IMR-90 (cell line): ENCODE results near the gene SHISAL1. TPM values are rescaled to one million over a fixed set of nuclear protein-coding genes. Genes with fewer than 3 reads are reported as not detected.

Experiments used
- ATAC-seq: fragments of 200-7000 bp; cut with Tn5 transposase; 2 replicates; pipeline ENCODE4 v1.9.1; 2020; ENCODE audit warnings: low read depth, mild to moderate bottlenecking, moderate library complexity
- BruUV-seq: library from RNA; stranded (reverse); fragments of 400-500 nt; replicated peaks from 2 replicates; lab custom pipeline; 2021; lab: Mats Ljungman, UMichigan
- CTCF ChIA-PET: fragments of 300-600 bp; formaldehyde crosslinking; extraction: SDS; loops from one replicate; lab custom pipeline; 2021; ENCODE audit warnings: antibody characterized with exemption; lab: Yijun Ruan, JAX
- POLR2A ChIA-PET: fragments of 300-600 bp; sonication (Branson Sonifier 250); formaldehyde crosslinking; loops from one replicate; lab custom pipeline; 2022; ENCODE audit warnings: antibody characterized with exemption; ENCODE audit not compliant: unreplicated experiment; lab: Charles Lee
- DNase-seq: peaks from one replicate; pipeline ENCODE4 v3.0.0; 2013
- H2AFZ ChIP-seq: replicated peaks from 2 replicates; pipeline ENCODE3; 2013; ENCODE audit warnings: low read length, mild to moderate bottlenecking; ENCODE audit not compliant: poor library complexity
- H2AK5ac ChIP-seq: 2 replicates; pipeline ENCODE4 v1.6.1; 2013; ENCODE audit warnings: low read depth, low read length, inconsistent platforms
- H2AK9ac ChIP-seq: replicated peaks from 2 replicates; pipeline ENCODE3; 2013; ENCODE audit warnings: mild to moderate bottlenecking, low read depth, low read length, moderate library complexity; ENCODE audit not compliant: poor library complexity
- H2BK120ac ChIP-seq: 2 replicates; pipeline ENCODE4 v1.6.1; 2013; ENCODE audit warnings: low read depth, low read length, inconsistent platforms
- H2BK15ac ChIP-seq: 3 replicates; pipeline ENCODE4 v1.6.1; 2013; ENCODE audit warnings: low read depth, low read length, inconsistent platforms
- H2BK20ac ChIP-seq: 2 replicates; pipeline ENCODE4 v1.6.1; 2013; ENCODE audit warnings: low read depth, mild to moderate bottlenecking, inconsistent platforms, low read length, moderate library complexity
- H2BK5ac ChIP-seq: 2 replicates; pipeline ENCODE4 v1.6.1; 2013; ENCODE audit warnings: mild to moderate bottlenecking, low read depth, low read length, inconsistent platforms; ENCODE audit not compliant: poor library complexity, severe bottlenecking
- H3K14ac ChIP-seq: replicated peaks from 2 replicates; pipeline ENCODE4 v1.6.1; 2013; ENCODE audit warnings: low read depth, low read length, inconsistent platforms
- H3K18ac ChIP-seq: 2 replicates; pipeline ENCODE4 v1.6.1; 2013; ENCODE audit warnings: low read depth, low read length, control low read depth
- H3K23ac ChIP-seq: 2 replicates; pipeline ENCODE4 v1.6.1; 2013; ENCODE audit warnings: low read depth, low read length, inconsistent platforms
- H3K27ac ChIP-seq: 2 replicates; pipeline ENCODE4 v1.5.1; 2013; ENCODE audit warnings: mild to moderate bottlenecking, control low read depth, low read length; ENCODE audit not compliant: insufficient read depth
- H3K27me3 ChIP-seq: 2 replicates; pipeline ENCODE4 v1.6.1; 2013; ENCODE audit warnings: low read length; ENCODE audit not compliant: control insufficient read depth, insufficient read depth
- H3K36me3 ChIP-seq: 2 replicates; pipeline ENCODE4 v1.6.1; 2013; ENCODE audit warnings: low read length, mixed read lengths; ENCODE audit not compliant: control insufficient read depth, insufficient read depth
- H3K4ac ChIP-seq: 2 replicates; pipeline ENCODE4 v1.6.1; 2013; ENCODE audit warnings: low read depth, low read length, inconsistent platforms
- H3K4me1 ChIP-seq: 2 replicates; pipeline ENCODE4 v1.6.1; 2013; ENCODE audit warnings: low read length, mixed read lengths; ENCODE audit not compliant: control insufficient read depth, insufficient read depth
- H3K4me2 ChIP-seq: 2 replicates; pipeline ENCODE4 v1.6.1; 2013; ENCODE audit warnings: low read depth, mild to moderate bottlenecking, control low read depth, low read length, moderate library complexity
- H3K4me3 ChIP-seq: 2 replicates; pipeline ENCODE4 v1.5.1; 2013; ENCODE audit warnings: low read depth, mild to moderate bottlenecking, control low read depth, low read length, moderate library complexity; ENCODE audit not compliant: insufficient read depth
- H3K56ac ChIP-seq: 2 replicates; pipeline ENCODE4 v1.6.1; 2013; ENCODE audit warnings: low read length, inconsistent platforms; ENCODE audit not compliant: insufficient read depth; ENCODE audit errors: extremely low read depth
- H3K79me1 ChIP-seq, 2 experiments: 2 replicates each; pipeline ENCODE4 v1.6.1; 2013; ENCODE audit warnings: low read length in 2 of 2, inconsistent platforms in 1 of 2, low read depth in 1 of 2
- H3K9ac ChIP-seq: 2 replicates; pipeline ENCODE4 v1.6.1; 2013; ENCODE audit warnings: low read depth, low read length, control low read depth
- H3K9me1 ChIP-seq: 2 replicates; pipeline ENCODE4 v1.6.1; 2013; ENCODE audit warnings: low read length, inconsistent platforms; ENCODE audit not compliant: insufficient read depth
- H3K9me3 ChIP-seq: 2 replicates; pipeline ENCODE4 v1.6.1; 2013; ENCODE audit warnings: low read length; ENCODE audit not compliant: control insufficient read depth, insufficient read depth
- H4K20me1 ChIP-seq: 2 replicates; pipeline ENCODE4 v1.6.1; 2013; ENCODE audit warnings: low read length, inconsistent platforms; ENCODE audit not compliant: insufficient read depth
- H4K5ac ChIP-seq: 2 replicates; pipeline ENCODE4 v1.6.1; 2013; ENCODE audit warnings: mild to moderate bottlenecking, low read depth, low read length, control low read depth
- H4K8ac ChIP-seq, 2 experiments: 2 replicates each; pipeline ENCODE4 v1.6.1; 2013; ENCODE audit warnings: low read depth in 2 of 2, low read length in 2 of 2, control low read depth in 1 of 2, inconsistent platforms in 1 of 2
- H4K91ac ChIP-seq: 2 replicates; pipeline ENCODE4 v1.6.1; 2013; ENCODE audit warnings: low read depth, low read length, inconsistent platforms; ENCODE audit not compliant: insufficient read depth
- MAFK ChIP-seq: IDR thresholded peaks from 2 replicates; pipeline ENCODE4 v1.6.1; 2012; ENCODE audit warnings: low read depth, low read length, improper control_type of control experiment
- whole genome bisulfite sequencing, 2 experiments: methylation state at CpG; one replicate each; pipeline versions ENCODE4 v1.1.5 to v1.1.7; 2013; ENCODE audit warnings: missing lambda C conversion rate in 2 of 2; ENCODE audit not compliant: insufficient read length in 1 of 2; ENCODE audit errors: extremely low coverage in 2 of 2; 5-methylcytosine and 5-hydroxymethylcytosine counted together
- dilution Hi-C: fragments of 300-500 bp; cut with HindIII; formaldehyde crosslinking; loops from one replicate; pipeline ENCODE4 v1.14.3; 2018; ENCODE audit warnings: low sequenced_read_pairs; ENCODE audit not compliant: unreplicated experiment
- in situ Hi-C: fragments of 300-500 bp; cut with MboI; formaldehyde crosslinking; loops from 3 replicates; pipeline ENCODE4 v1.14.3; 2019; ENCODE audit warnings: low sequenced_read_pairs, inconsistent platforms, mixed read lengths
- intact Hi-C: fragments of 100-400 bp; cut with micrococcal nuclease; formaldehyde crosslinking; loops from 2 replicates; pipeline ENCODE4 v1.10.0; 2022
- polyA plus RNA-seq, 3 experiments: library from polyadenylated mRNA; depleted of rRNA; stranded (reverse); fragments of >200 nt; gene quantifications; 2 replicates each; pipeline ENCODE4 v1.2.3, GENCODE V29; 2012; ENCODE audit warnings: low replicate concordance in 1 of 3
- total RNA-seq: library from RNA; depleted of rRNA; stranded (reverse); fragments of >200 nt; gene quantifications from 2 replicates; pipeline ENCODE4 v1.2.3, GENCODE V29; 2012

SHISAL1 gene
- total and polyA plus RNA-seq, 2 of the 4 experiments (the other 2 are of a cell fraction): 1.0 to 1.4 TPM

DNA sequence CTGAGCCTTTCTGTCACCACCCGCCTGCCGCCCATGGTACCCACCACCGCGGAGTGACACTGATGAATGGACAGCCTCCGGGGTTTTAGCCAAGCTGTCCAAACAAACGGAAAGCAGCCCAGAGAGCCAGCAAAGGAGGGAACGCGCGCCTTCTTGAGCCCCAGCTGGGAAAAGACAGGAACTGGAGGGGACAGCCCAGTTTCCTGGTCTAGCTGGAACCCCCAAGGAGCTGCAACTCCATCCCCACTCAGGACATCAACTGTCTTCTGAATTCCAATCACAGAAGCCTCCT is 33.7 kb downstream of the SHISAL1 start:
- H3K9ac ChIP-seq: no peak overlapping the region
- no peak overlapping the region for H4K91ac ChIP-seq
- no peak overlapping the region for H3K14ac ChIP-seq
- no peak overlapping the region for H2AK5ac ChIP-seq
- peaks cover 6% of the 10 kb centered on the region; the same call in 1 of the 2 replicates for H3K27me3 ChIP-seq
- H3K56ac ChIP-seq: no peak overlapping the region
- H4K20me1 ChIP-seq: no peaks in the 10 kb centered on the region
- no peak overlapping the region for H3K18ac ChIP-seq
- H3K4me3 ChIP-seq: no peak overlapping the region
- intact Hi-C loops (no loop called here), dilution Hi-C loops (no loop called here), in situ Hi-C loops (no loop called here)
- ChIA-PET POLR2A (no interaction called here), CTCF (interaction anchor here (1.0 kb wide), 1 partner anchor 11 kb away, joined by 4 read pairs; no protein-coding TSS in a partner anchor)
- peak overlapping the region; percentile 28 for H2AK9ac ChIP-seq
- no peak overlapping the region for H4K8ac ChIP-seq
- no CpG with 5 or more reads among the region's 9 CpGs for WGBS, 2 experiments
- H3K27ac ChIP-seq: no peak overlapping the region
- peaks cover 3% of the 10 kb centered on the region; the same call in 1 of the 2 replicates for H3K4me1 ChIP-seq
- H3K4ac ChIP-seq: no peak overlapping the region
- H3K9me1 ChIP-seq: peaks cover 2% of the 10 kb centered on the region; the same call in 1 of the 2 replicates
- H2BK5ac ChIP-seq: no peak overlapping the region
- H3K9me3 ChIP-seq: no peaks in the 10 kb centered on the region
- ATAC-seq (peak; percentile 40; the same call in 1 of the 2 replicates), DNase-seq (no peak)
- H3K79me1 ChIP-seq: no peaks in the 10 kb centered on the region
- H2AFZ ChIP-seq: peak overlapping the region; percentile 65
- H4K5ac ChIP-seq: no peak overlapping the region
- H2BK120ac ChIP-seq: no peak overlapping the region
- no peak for TF ChIP-seq MAFK
- no peak overlapping the region for H2BK15ac ChIP-seq
- H2BK20ac ChIP-seq: no peak overlapping the region
- H3K36me3 ChIP-seq: peaks cover 2% of the 10 kb centered on the region; the same call in 1 of the 2 replicates
- no peak overlapping the region for H3K4me2 ChIP-seq
- no TSS peak for BruUV-seq
- H3K23ac ChIP-seq: no peak overlapping the region
